Neural progenitor cell (in vitro differentiated cells): ENCODE measurements around the gene ST6GALNAC1.
"Not testable (repeated sequence)": the region's sequence is repeated elsewhere in the genome, so short reads cannot be mapped to it uniquely, and the experiment has no call there.

Source experiments
- EZH2 ChIP-seq: fragments of 200-600 bp; sonication (generic); IDR thresholded peaks from 2 replicates; pipeline ENCODE4 v1.6.1; 2017; ENCODE audit warnings: antibody characterized with exemption, mild to moderate bottlenecking, moderate library complexity
- TF ChIP-seq, protein P1 (sequence below): fragments of 200-600 bp; sonication (generic); IDR thresholded peaks from 2 replicates; pipeline ENCODE4 v1.5.1; 2017; ENCODE audit warnings: antibody characterized with exemption, mild to moderate bottlenecking

DNA sequence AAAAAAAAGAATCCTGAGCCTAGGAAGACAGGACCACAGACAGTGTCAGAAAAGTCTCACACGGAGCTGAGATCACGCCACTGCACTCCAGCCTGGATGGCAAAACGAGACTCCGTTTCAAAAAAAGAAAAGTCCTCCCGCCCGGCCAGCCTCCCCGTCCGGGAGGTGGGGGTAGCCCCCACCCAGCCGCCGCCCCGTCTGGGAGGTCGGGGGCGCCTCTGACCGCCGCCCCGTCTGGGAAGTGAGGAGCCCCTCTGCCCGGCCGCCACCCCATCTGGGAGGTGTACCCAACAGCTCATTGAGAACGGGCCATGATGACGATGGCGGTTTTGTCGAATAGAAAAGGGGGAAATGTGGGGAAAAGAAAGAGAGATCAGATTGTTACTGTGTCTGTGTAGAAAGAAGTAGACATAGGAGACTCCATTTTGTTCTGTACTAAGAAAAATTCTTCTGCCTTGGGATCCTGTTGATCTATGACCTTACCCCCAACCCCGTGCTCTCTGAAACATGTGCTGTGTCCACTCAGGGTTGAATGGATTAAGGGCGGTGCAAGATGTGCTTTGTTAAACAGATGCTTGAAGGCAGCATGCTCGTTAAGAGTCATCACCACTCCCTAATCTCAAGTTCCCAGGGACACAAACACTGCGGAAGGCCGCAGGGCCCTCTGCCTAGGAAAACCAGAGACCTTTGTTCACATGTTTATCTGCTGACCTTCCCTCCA is 6.9 kb downstream of the ST6GALNAC1 start:
- not testable (repeated sequence) for TF ChIP-seq EZH2
- TF ChIP-seq, protein P1, sequence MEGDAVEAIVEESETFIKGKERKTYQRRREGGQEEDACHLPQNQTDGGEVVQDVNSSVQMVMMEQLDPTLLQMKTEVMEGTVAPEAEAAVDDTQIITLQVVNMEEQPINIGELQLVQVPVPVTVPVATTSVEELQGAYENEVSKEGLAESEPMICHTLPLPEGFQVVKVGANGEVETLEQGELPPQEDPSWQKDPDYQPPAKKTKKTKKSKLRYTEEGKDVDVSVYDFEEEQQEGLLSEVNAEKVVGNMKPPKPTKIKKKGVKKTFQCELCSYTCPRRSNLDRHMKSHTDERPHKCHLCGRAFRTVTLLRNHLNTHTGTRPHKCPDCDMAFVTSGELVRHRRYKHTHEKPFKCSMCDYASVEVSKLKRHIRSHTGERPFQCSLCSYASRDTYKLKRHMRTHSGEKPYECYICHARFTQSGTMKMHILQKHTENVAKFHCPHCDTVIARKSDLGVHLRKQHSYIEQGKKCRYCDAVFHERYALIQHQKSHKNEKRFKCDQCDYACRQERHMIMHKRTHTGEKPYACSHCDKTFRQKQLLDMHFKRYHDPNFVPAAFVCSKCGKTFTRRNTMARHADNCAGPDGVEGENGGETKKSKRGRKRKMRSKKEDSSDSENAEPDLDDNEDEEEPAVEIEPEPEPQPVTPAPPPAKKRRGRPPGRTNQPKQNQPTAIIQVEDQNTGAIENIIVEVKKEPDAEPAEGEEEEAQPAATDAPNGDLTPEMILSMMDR, result not testable (repeated sequence)
